Neural cell (in vitro differentiated cells): Measurements from ENCODE around the gene ARHGEF19.

ENCODE experiments used
- EZH2 ChIP-seq: fragments of 200-600, 300-800 bp; shearing (Covaris generic), sonication (generic); IDR thresholded peaks from 2 replicates; pipeline ENCODE4 v1.6.1; 2014; ENCODE audit warnings: antibody characterized with exemption, low read length, borderline replicate concordance, mild to moderate bottlenecking; ENCODE audit not compliant: insufficient read depth, poor library complexity, severe bottlenecking
- MXI1 ChIP-seq: fragments of 450-650 bp; conservative IDR thresholded peaks from 2 replicates; pipeline ENCODE4 v1.6.1; 2014; ENCODE audit warnings: antibody characterized with exemption, mild to moderate bottlenecking; ENCODE audit not compliant: poor library complexity, severe bottlenecking
- POLR2AphosphoS5 ChIP-seq: IDR thresholded peaks from 2 replicates; pipeline ENCODE4 v1.6.1; 2012
- TF ChIP-seq, protein P1 (sequence below): fragments of 450-650 bp; IDR thresholded peaks from 2 replicates; pipeline ENCODE4 v1.5.1; 2014; ENCODE audit warnings: antibody characterized with exemption, mild to moderate bottlenecking, moderate library complexity; ENCODE audit not compliant: poor library complexity, severe bottlenecking

DNA sequence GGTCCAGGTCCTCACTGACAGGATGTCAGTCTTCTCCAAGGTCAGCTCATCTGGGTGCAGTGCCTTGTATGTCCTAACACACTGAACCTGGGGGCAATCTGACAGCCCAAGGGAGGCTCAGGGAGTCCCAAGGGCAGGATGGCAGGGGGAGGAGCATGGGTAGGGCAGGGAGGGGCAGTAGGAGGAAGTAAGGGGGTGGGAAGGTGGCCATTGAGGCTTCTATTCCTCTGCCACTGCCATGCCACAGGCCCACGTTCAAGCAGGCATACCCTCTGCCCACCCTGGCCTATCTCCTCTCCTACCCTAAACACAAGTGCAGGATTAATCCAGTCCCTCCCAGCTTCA is 13.3 kb downstream of the ARHGEF19 start:
- TF ChIP-seq, protein P1, sequence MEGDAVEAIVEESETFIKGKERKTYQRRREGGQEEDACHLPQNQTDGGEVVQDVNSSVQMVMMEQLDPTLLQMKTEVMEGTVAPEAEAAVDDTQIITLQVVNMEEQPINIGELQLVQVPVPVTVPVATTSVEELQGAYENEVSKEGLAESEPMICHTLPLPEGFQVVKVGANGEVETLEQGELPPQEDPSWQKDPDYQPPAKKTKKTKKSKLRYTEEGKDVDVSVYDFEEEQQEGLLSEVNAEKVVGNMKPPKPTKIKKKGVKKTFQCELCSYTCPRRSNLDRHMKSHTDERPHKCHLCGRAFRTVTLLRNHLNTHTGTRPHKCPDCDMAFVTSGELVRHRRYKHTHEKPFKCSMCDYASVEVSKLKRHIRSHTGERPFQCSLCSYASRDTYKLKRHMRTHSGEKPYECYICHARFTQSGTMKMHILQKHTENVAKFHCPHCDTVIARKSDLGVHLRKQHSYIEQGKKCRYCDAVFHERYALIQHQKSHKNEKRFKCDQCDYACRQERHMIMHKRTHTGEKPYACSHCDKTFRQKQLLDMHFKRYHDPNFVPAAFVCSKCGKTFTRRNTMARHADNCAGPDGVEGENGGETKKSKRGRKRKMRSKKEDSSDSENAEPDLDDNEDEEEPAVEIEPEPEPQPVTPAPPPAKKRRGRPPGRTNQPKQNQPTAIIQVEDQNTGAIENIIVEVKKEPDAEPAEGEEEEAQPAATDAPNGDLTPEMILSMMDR = no peak
- no peak for TF ChIP-seq EZH2
- no peak for TF ChIP-seq POLR2AphosphoS5
- TF ChIP-seq MXI1 = no peak
